HG02973 (cell line): Measurements from ENCODE around the gene TRPM5.

Source experiments
- ATAC-seq: cut with Tn5 transposase; IDR thresholded peaks from one replicate; pipeline ENCODE4 v1.9.1; 2021; ENCODE audit warnings: moderate library complexity; ENCODE audit not compliant: unreplicated experiment

Gene TRPM5

GRCh38 chr11:2409126-2409525 is 35.2 kb downstream of the TRPM5 start:
- ATAC-seq = no peak

GRCh38 chr11:2408671-2409070 is 35.6 kb downstream of the TRPM5 start:
- ATAC-seq = no peak

- ATAC-seq = no peak
Measured at GRCh38 chr11:2406878-2407410, 37.4 kb downstream of the TRPM5 start.

- ATAC-seq = no peak
Measured at GRCh38 chr11:2406451-2406850, 37.9 kb downstream of the TRPM5 start.

GRCh38 chr11:2404735-2405196 is 39.5 kb downstream of the TRPM5 start:
- no peak for ATAC-seq

- ATAC-seq = no peak
Measured at GRCh38 chr11:2402890-2403645, 41.2 kb downstream of the TRPM5 start.

- ATAC-seq = no peak
Measured at GRCh38 chr11:2402106-2402505, 42.2 kb downstream of the TRPM5 start.

GRCh38 chr11:2401436-2401984 is 42.8 kb downstream of the TRPM5 start:
- ATAC-seq = no peak

- ATAC-seq = no peak
Measured at GRCh38 chr11:2400762-2401435, 43.4 kb downstream of the TRPM5 start.

GRCh38 chr11:2400069-2400761 is 44.1 kb downstream of the TRPM5 start, which contains the start of gene TSSC4:
Gene TSSC4 (plus strand): TSS chr11:2400750. CDS start chr11:2402634, 1,884 bp downstream.
- peak; percentile 75 for ATAC-seq

- ATAC-seq = no peak
Measured at GRCh38 chr11:2399488-2400068, 44.7 kb downstream of the TRPM5 start.

- no peak for ATAC-seq
Measured at GRCh38 chr11:2398664-2399355, 45.5 kb downstream of the TRPM5 start.

GRCh38 chr11:2397005-2397404 is 47.3 kb downstream of the TRPM5 start:
- no peak for ATAC-seq

GRCh38 chr11:2396471-2396870 is 47.8 kb downstream of the TRPM5 start:
- no peak for ATAC-seq

- no peak for ATAC-seq
Measured at GRCh38 chr11:2395856-2396255, 48.5 kb downstream of the TRPM5 start.

- no peak for ATAC-seq
Measured at GRCh38 chr11:2395211-2395730, 49.0 kb downstream of the TRPM5 start.

GRCh38 chr11:2394818-2395105 is 49.6 kb downstream of the TRPM5 start:
- ATAC-seq = no peak
